Measurements from ENCODE around the gene DHX30.
"Not testable (repeated sequence)": the region's sequence is repeated elsewhere in the genome, so short reads cannot be mapped to it uniquely, and the experiment has no call there.

The DHX30 gene

DNA sequence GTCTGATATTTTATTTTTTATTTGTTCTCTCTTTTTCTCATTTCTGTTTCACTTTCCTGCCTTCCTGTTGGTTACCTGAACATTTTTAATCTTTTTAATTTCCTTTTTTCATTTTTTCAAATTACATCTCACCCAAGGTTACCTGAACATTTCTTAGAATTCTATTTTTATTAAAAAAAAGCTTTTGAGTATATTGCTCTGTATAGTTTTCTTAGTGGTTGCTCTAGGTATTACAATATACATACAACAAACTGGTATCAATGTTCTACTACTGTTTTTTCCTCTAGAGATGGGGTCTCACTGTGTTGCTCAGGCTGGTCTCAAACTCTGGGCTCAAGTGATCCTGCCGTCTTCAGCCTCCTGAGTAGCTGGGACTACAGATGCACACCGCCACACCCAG lies 79.4 kb downstream of the DHX30 start:
- DNase-seq (ENCODE audit: low spot score): no peak

DNA sequence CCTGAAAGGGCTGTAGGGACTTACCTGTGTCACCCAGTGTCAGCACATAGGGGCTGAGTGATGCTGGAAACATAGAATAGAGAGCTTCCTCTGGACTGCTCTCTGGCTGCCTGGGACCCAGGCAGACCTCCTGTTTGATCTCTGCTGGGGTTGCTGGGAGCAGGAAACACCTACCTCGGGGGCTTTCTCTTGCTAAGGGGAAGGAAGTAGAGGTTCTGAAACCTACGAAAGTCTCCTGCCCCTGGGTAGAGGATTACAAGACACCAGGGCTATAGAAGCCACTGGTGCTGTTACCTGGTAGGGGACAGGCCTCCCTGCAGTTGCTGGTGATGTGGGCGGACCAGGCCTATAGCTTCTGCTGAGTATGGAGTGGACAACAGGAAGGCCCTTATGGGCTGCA lies 81.7 kb downstream of the DHX30 start:
- DNase-seq (ENCODE audit: low spot score): no peak

GRCh38 chr3:47885168-47885567 lies 82.2 kb downstream of the DHX30 start:
- no peak for DNase-seq (ENCODE audit: low spot score)

- not testable (repeated sequence) for DNase-seq (ENCODE audit: low spot score)
Observed at GRCh38 chr3:47887991-47888390, 85.1 kb downstream of the DHX30 start.

DNA sequence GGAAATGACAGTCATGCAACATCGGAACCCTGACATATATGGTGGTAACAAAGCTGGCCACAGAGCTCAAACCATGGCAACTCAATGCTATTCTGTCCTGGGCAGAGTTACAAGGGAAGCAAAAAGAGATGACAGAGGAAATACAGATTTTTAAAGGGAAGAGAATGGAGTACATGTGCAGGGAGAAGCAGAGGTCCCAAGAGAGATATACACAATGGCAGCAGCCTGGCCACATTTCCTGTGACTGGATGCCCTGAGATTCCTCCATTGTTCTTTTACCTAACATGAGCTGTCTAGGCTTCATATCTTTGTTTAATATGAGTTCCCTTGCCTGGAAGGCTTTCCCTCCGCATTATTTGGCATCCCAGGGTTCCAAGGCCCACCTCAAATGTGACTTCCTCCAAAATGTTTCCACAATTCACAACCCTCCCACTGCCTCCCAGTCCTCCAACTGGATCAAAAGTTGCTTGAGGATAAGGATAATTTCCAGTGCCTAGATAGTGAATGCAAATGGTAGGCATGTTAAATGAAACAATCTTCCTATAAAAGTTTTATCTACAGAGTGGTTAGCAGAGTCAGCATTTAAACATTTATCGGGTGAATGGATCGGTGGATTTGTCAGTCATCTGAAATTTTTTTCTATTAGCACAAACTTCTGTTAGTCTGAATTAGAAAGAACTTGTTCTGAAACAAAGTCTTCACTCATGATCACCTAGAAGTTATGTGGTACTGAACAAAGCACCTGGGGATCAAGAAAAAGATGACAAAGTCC lies 86.2 kb downstream of the DHX30 start:
- no peak for DNase-seq (ENCODE audit: low spot score)

- no peak for DNase-seq (ENCODE audit: low spot score)
Observed at GRCh38 chr3:47890126-47890827, 87.3 kb downstream of the DHX30 start.

- no peak for DNase-seq (ENCODE audit: low spot score)
Observed at GRCh38 chr3:47890828-47891612, 88.1 kb downstream of the DHX30 start.

GRCh38 chr3:47891613-47892005 lies 88.7 kb downstream of the DHX30 start:
- DNase-seq (ENCODE audit: low spot score): no peak

GRCh38 chr3:47892286-47893040 lies 89.5 kb downstream of the DHX30 start:
- DNase-seq (ENCODE audit: low spot score): no peak

DNA sequence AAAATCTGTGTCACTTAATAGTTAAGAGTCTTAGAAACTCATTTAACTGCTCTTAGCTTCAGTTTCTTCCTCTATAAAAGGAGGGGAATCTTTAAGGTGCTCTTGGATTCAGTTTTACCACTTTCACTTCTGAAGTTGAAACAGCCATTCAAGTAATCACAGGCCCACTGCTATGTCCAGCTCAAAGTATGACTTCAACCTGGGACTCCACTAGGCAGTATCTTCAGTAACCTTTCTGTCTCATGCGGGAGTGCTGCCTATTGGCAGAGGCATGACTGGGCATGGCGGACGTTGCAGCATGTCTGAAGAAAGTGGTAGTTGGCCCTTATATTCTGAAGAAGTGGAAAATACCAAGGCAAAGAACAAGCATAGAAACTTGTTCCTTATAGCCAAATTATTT lies 92.3 kb downstream of the DHX30 start:
- no peak for DNase-seq (ENCODE audit: low spot score)

- DNase-seq (ENCODE audit: low spot score): no peak
Observed at GRCh38 chr3:47896736-47897135, 93.8 kb downstream of the DHX30 start.

GRCh38 chr3:47897954-47898353 lies 95.0 kb downstream of the DHX30 start:
- no peak for DNase-seq (ENCODE audit: low spot score)

- DNase-seq (ENCODE audit: low spot score): no peak
Observed at GRCh38 chr3:47899495-47900108, 96.7 kb downstream of the DHX30 start.
